Measurements from ENCODE around the gene OTULIN. TPM values are rescaled to one million over a fixed set of nuclear protein-coding genes. Genes with fewer than 3 reads are reported as not detected.

Gene OTULIN
- polyA plus RNA-seq, 1 donor (not counting 4 experiments of a cell fraction or from before 2014, with no cell fraction given), result 18.3 TPM

DNA sequence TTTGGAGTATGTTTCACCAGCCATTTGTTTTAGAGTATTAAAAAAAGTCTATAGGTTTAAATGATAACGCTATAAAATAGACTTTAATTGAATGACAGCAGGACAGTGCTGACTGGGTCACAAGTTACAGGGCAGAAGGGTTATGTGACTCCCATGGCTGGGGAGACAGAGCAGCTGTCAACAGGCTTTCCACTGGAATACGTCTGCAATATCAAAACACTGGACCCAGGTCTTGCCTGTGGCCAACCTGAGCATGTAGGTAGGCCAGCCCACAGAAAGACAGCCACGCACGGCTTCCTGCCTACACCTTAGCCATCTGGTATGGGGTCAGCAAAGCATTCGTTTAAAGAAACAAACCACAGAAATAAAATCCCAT lies 80.7 kb downstream of the OTULIN start:
- no peak overlapping the region for H3K27ac ChIP-seq (ENCODE audit: control insufficient read depth, insufficient read depth, low read length)
- H3K4me2 ChIP-seq (ENCODE audit: control insufficient read depth, extremely low read depth, insufficient read depth, low read depth, low read length), result no peak overlapping the region
- no peaks in the 10 kb centered on the region for H4K20me1 ChIP-seq (ENCODE audit: control insufficient read depth, extremely low read depth, insufficient read depth, low read length)
- dilution Hi-C loops (cut with MboI; ENCODE audit: extremely low pct_ligation_motif_present, low sequenced_read_pairs), result no loop called here
- peaks cover 0 to 3% of the 10 kb centered on the region in 2 experiments for H3K36me3 ChIP-seq (ENCODE audit: control insufficient read depth in 2 of 2, extremely low read depth in 1 of 2, insufficient read depth in 2 of 2, low read length in 2 of 2)
- H2AFZ ChIP-seq (ENCODE audit: control insufficient read depth, low read length), result no peak overlapping the region
- no peaks in the 10 kb centered on the region for H3K9me1 ChIP-seq (ENCODE audit: control insufficient read depth, extremely low read depth, insufficient read depth, low read length)
- TF ChIP-seq, protein P1, sequence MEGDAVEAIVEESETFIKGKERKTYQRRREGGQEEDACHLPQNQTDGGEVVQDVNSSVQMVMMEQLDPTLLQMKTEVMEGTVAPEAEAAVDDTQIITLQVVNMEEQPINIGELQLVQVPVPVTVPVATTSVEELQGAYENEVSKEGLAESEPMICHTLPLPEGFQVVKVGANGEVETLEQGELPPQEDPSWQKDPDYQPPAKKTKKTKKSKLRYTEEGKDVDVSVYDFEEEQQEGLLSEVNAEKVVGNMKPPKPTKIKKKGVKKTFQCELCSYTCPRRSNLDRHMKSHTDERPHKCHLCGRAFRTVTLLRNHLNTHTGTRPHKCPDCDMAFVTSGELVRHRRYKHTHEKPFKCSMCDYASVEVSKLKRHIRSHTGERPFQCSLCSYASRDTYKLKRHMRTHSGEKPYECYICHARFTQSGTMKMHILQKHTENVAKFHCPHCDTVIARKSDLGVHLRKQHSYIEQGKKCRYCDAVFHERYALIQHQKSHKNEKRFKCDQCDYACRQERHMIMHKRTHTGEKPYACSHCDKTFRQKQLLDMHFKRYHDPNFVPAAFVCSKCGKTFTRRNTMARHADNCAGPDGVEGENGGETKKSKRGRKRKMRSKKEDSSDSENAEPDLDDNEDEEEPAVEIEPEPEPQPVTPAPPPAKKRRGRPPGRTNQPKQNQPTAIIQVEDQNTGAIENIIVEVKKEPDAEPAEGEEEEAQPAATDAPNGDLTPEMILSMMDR (optimal IDR thresholded peaks at IDR 0.05 in 1 of 3, IDR thresholded peaks at IDR 0.05 in 1 of 3, conservative IDR thresholded peaks at IDR 0.05 in 1 of 3; ENCODE audit: extremely low read depth in 1 of 3, insufficient read depth in 2 of 3, low read length in 3 of 3), result no peak
- TF ChIP-seq EZH2 (IDR thresholded peaks at IDR 0.05; ENCODE audit: low read length), result no peak
- peaks cover 12% of the 10 kb centered on the region for H3K4me1 ChIP-seq (ENCODE audit: control insufficient read depth, extremely low read depth, insufficient read depth, low read length)
- no peaks in the 10 kb centered on the region for H3K79me2 ChIP-seq (ENCODE audit: control insufficient read depth, insufficient read depth, low read length)
- no peaks in the 10 kb centered on the region for H3K27me3 ChIP-seq (ENCODE audit: control insufficient read depth, extremely low read depth, insufficient read depth, low read length)
- DNase-seq (ENCODE audit: low read depth, low spot score) (no peak), FAIRE-seq (no peak)
- no peaks in the 10 kb centered on the region for H3K9me3 ChIP-seq (ENCODE audit: control insufficient read depth, low read depth, low read length)
- no peak overlapping the region for H3K4me3 ChIP-seq (ENCODE audit: control insufficient read depth in 2 of 3, extremely low read depth in 1 of 3, insufficient read depth in 2 of 3, low read depth in 1 of 3, low read length in 3 of 3)
- no peak overlapping the region for H3K9ac ChIP-seq (ENCODE audit: control insufficient read depth, extremely low read depth, insufficient read depth, low read length)

DNA sequence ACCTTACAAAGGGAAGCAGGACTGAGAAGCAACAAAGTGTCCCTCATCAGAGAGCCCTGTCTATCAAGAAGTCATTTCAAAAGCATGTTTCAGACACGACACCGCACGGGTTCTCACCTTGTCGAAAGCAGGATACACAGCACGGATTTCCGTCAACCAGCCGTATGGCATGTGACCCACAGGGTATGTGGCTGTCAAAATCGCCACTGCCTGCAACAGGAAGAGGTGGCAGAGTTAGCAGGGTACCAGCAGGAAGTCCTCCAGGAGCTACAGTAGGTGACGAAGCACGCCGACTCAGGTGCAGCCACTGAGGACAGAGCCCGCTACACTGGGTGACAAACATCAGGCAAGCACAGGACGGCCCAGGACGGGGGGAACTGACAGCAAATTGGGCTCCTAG lies 81.2 kb downstream of the OTULIN start:
- no peaks in the 10 kb centered on the region for H3K9me1 ChIP-seq (ENCODE audit: control insufficient read depth, extremely low read depth, insufficient read depth, low read length)
- no peak overlapping the region for H3K9ac ChIP-seq (ENCODE audit: control insufficient read depth, extremely low read depth, insufficient read depth, low read length)
- H4K20me1 ChIP-seq (ENCODE audit: control insufficient read depth, extremely low read depth, insufficient read depth, low read length), result no peaks in the 10 kb centered on the region
- dilution Hi-C loops (cut with MboI; ENCODE audit: extremely low pct_ligation_motif_present, low sequenced_read_pairs), result no loop called here
- H3K4me1 ChIP-seq (ENCODE audit: control insufficient read depth, extremely low read depth, insufficient read depth, low read length), result peaks cover 10% of the 10 kb centered on the region
- FAIRE-seq, result no peak
- no peak for TF ChIP-seq EZH2 (IDR thresholded peaks at IDR 0.05; ENCODE audit: low read length)
- TF ChIP-seq, protein P1 (optimal IDR thresholded peaks at IDR 0.05 in 1 of 3, IDR thresholded peaks at IDR 0.05 in 1 of 3, conservative IDR thresholded peaks at IDR 0.05 in 1 of 3; ENCODE audit: extremely low read depth in 1 of 3, insufficient read depth in 2 of 3, low read length in 3 of 3), result no peak
- H3K27me3 ChIP-seq (ENCODE audit: control insufficient read depth, extremely low read depth, insufficient read depth, low read length), result no peaks in the 10 kb centered on the region
- no peaks in the 10 kb centered on the region for H3K9me3 ChIP-seq (ENCODE audit: control insufficient read depth, low read depth, low read length)
- no peaks in the 10 kb centered on the region for H3K79me2 ChIP-seq (ENCODE audit: control insufficient read depth, insufficient read depth, low read length)
- no peak for DNase-seq (ENCODE audit: low read depth, low spot score)
- no peak overlapping the region for H3K27ac ChIP-seq (ENCODE audit: control insufficient read depth, insufficient read depth, low read length)
- peaks cover 0 to 3% of the 10 kb centered on the region in 2 experiments for H3K36me3 ChIP-seq (ENCODE audit: control insufficient read depth in 2 of 2, extremely low read depth in 1 of 2, insufficient read depth in 2 of 2, low read length in 2 of 2)
- no peak overlapping the region for H3K4me2 ChIP-seq (ENCODE audit: control insufficient read depth, extremely low read depth, insufficient read depth, low read depth, low read length)
- no peak overlapping the region for H3K4me3 ChIP-seq (ENCODE audit: control insufficient read depth in 2 of 3, extremely low read depth in 1 of 3, insufficient read depth in 2 of 3, low read depth in 1 of 3, low read length in 3 of 3)
- no peak overlapping the region for H2AFZ ChIP-seq (ENCODE audit: control insufficient read depth, low read length)
